Measurements from ENCODE around the gene SYT14.

Gene SYT14

GRCh38 chr1:209983953-209984352 is 45.9 kb downstream of the SYT14 start:
- H3K36me3 Mint-ChIP-seq, result peaks cover 3% of the 10 kb centered on the region
- no peaks in the 10 kb centered on the region for H3K4me1 Mint-ChIP-seq (ENCODE audit: low read depth)
- H3K9me3 Mint-ChIP-seq (ENCODE audit: low read depth), result no peaks in the 10 kb centered on the region
- H3K27me3 Mint-ChIP-seq, result peaks cover 28% of the 10 kb centered on the region
- H3K4me3 Mint-ChIP-seq, result no peak overlapping the region
- H3K27ac Mint-ChIP-seq, result no peak overlapping the region

GRCh38 chr1:209985002-209985401 is 47.0 kb downstream of the SYT14 start:
- Mint-ChIP-seq H3K4me1 (ENCODE audit: low read depth) (no peaks in the 10 kb centered on the region), H3K36me3 (peaks cover 3% of the 10 kb centered on the region), H3K9me3 (ENCODE audit: low read depth) (no peaks in the 10 kb centered on the region), H3K27ac (no peak overlapping the region), H3K4me3 (no peak overlapping the region), H3K27me3 (peaks cover 26% of the 10 kb centered on the region)

GRCh38 chr1:209988706-209989105 is 50.7 kb downstream of the SYT14 start:
- Mint-ChIP-seq H3K9me3 (ENCODE audit: low read depth) (no peaks in the 10 kb centered on the region), H3K4me3 (no peak overlapping the region), H3K27me3 (peaks cover 18% of the 10 kb centered on the region), H3K36me3 (peaks cover 3% of the 10 kb centered on the region), H3K4me1 (ENCODE audit: low read depth) (no peaks in the 10 kb centered on the region), H3K27ac (no peak overlapping the region)

- H3K36me3 Mint-ChIP-seq, result peaks cover 3% of the 10 kb centered on the region
- H3K27me3 Mint-ChIP-seq, result peaks cover 17% of the 10 kb centered on the region
- H3K4me3 Mint-ChIP-seq, result no peak overlapping the region
- H3K9me3 Mint-ChIP-seq (ENCODE audit: low read depth), result no peaks in the 10 kb centered on the region
- H3K4me1 Mint-ChIP-seq (ENCODE audit: low read depth), result no peaks in the 10 kb centered on the region
- H3K27ac Mint-ChIP-seq, result no peak overlapping the region
Observed at GRCh38 chr1:209989525-209989924, 51.5 kb downstream of the SYT14 start.

- Mint-ChIP-seq H3K4me1 (ENCODE audit: low read depth) (no peaks in the 10 kb centered on the region), H3K9me3 (ENCODE audit: low read depth) (no peaks in the 10 kb centered on the region), H3K27ac (no peak overlapping the region), H3K36me3 (no peaks in the 10 kb centered on the region), H3K27me3 (peaks cover 15% of the 10 kb centered on the region), H3K4me3 (no peak overlapping the region)
Observed at GRCh38 chr1:209993061-209993830, 55.2 kb downstream of the SYT14 start.

- Mint-ChIP-seq H3K4me3 (no peak overlapping the region), H3K27me3 (peaks cover 6% of the 10 kb centered on the region), H3K27ac (no peak overlapping the region), H3K4me1 (ENCODE audit: low read depth) (no peaks in the 10 kb centered on the region), H3K9me3 (ENCODE audit: low read depth) (no peaks in the 10 kb centered on the region), H3K36me3 (no peaks in the 10 kb centered on the region)
Observed at GRCh38 chr1:209996348-209996747, 58.3 kb downstream of the SYT14 start.

- Mint-ChIP-seq H3K27ac (no peak overlapping the region), H3K9me3 (ENCODE audit: low read depth) (no peaks in the 10 kb centered on the region), H3K4me3 (no peak overlapping the region), H3K27me3 (peaks cover 6% of the 10 kb centered on the region), H3K36me3 (no peaks in the 10 kb centered on the region), H3K4me1 (ENCODE audit: low read depth) (no peaks in the 10 kb centered on the region)
Observed at GRCh38 chr1:209999005-209999404, 61.0 kb downstream of the SYT14 start.

- H3K9me3 Mint-ChIP-seq (ENCODE audit: low read depth), result no peaks in the 10 kb centered on the region
- H3K27me3 Mint-ChIP-seq, result peaks cover 3% of the 10 kb centered on the region
- no peaks in the 10 kb centered on the region for H3K36me3 Mint-ChIP-seq
- H3K4me3 Mint-ChIP-seq, result no peak overlapping the region
- no peak overlapping the region for H3K27ac Mint-ChIP-seq
- no peaks in the 10 kb centered on the region for H3K4me1 Mint-ChIP-seq (ENCODE audit: low read depth)
Observed at GRCh38 chr1:210001751-210002150, 63.7 kb downstream of the SYT14 start.

- Mint-ChIP-seq H3K4me1 (ENCODE audit: low read depth) (no peaks in the 10 kb centered on the region), H3K27ac (no peak overlapping the region), H3K9me3 (ENCODE audit: low read depth) (no peaks in the 10 kb centered on the region), H3K36me3 (no peaks in the 10 kb centered on the region), H3K4me3 (no peak overlapping the region), H3K27me3 (no peaks in the 10 kb centered on the region)
Observed at GRCh38 chr1:210003501-210003900, 65.5 kb downstream of the SYT14 start.

- Mint-ChIP-seq H3K27me3 (no peaks in the 10 kb centered on the region), H3K27ac (no peak overlapping the region), H3K9me3 (ENCODE audit: low read depth) (no peaks in the 10 kb centered on the region), H3K4me3 (no peak overlapping the region), H3K4me1 (ENCODE audit: low read depth) (no peaks in the 10 kb centered on the region), H3K36me3 (no peaks in the 10 kb centered on the region)
Observed at GRCh38 chr1:210010161-210010560, 72.1 kb downstream of the SYT14 start.

GRCh38 chr1:210021145-210021860 is 83.3 kb downstream of the SYT14 start:
- H3K27ac Mint-ChIP-seq, result no peak overlapping the region
- H3K4me1 Mint-ChIP-seq (ENCODE audit: low read depth), result no peaks in the 10 kb centered on the region
- H3K9me3 Mint-ChIP-seq (ENCODE audit: low read depth), result no peaks in the 10 kb centered on the region
- no peaks in the 10 kb centered on the region for H3K36me3 Mint-ChIP-seq
- H3K27me3 Mint-ChIP-seq, result peaks cover under 1% of the 10 kb centered on the region
- no peak overlapping the region for H3K4me3 Mint-ChIP-seq

GRCh38 chr1:210022044-210022443 is 84.0 kb downstream of the SYT14 start:
- H3K27me3 Mint-ChIP-seq, result no peaks in the 10 kb centered on the region
- no peak overlapping the region for H3K4me3 Mint-ChIP-seq
- H3K27ac Mint-ChIP-seq, result no peak overlapping the region
- H3K9me3 Mint-ChIP-seq (ENCODE audit: low read depth), result no peaks in the 10 kb centered on the region
- H3K36me3 Mint-ChIP-seq, result no peaks in the 10 kb centered on the region
- no peaks in the 10 kb centered on the region for H3K4me1 Mint-ChIP-seq (ENCODE audit: low read depth)

GRCh38 chr1:210024282-210024681 is 86.3 kb downstream of the SYT14 start:
- no peaks in the 10 kb centered on the region for H3K36me3 Mint-ChIP-seq
- peaks cover 1% of the 10 kb centered on the region for H3K27me3 Mint-ChIP-seq
- H3K9me3 Mint-ChIP-seq (ENCODE audit: low read depth), result no peaks in the 10 kb centered on the region

GRCh38 chr1:210024996-210025395 is 87.0 kb downstream of the SYT14 start:
- H3K4me1 Mint-ChIP-seq (ENCODE audit: low read depth), result no peaks in the 10 kb centered on the region
- H3K9me3 Mint-ChIP-seq (ENCODE audit: low read depth), result no peaks in the 10 kb centered on the region
- no peaks in the 10 kb centered on the region for H3K36me3 Mint-ChIP-seq
- no peak overlapping the region for H3K4me3 Mint-ChIP-seq
- no peak overlapping the region for H3K27ac Mint-ChIP-seq
- H3K27me3 Mint-ChIP-seq, result peaks cover 4% of the 10 kb centered on the region

More at GRCh38 chr1:210024282-210024681, 86.3 kb downstream of the SYT14 start:
- Mint-ChIP-seq H3K4me3 (no peak overlapping the region), H3K4me1 (ENCODE audit: low read depth) (no peaks in the 10 kb centered on the region), H3K27ac (no peak overlapping the region)

- no peaks in the 10 kb centered on the region for H3K36me3 Mint-ChIP-seq
- H3K27ac Mint-ChIP-seq, result no peak overlapping the region
- H3K9me3 Mint-ChIP-seq (ENCODE audit: low read depth), result no peaks in the 10 kb centered on the region
- no peaks in the 10 kb centered on the region for H3K4me1 Mint-ChIP-seq (ENCODE audit: low read depth)
- H3K27me3 Mint-ChIP-seq, result peaks cover 9% of the 10 kb centered on the region
- H3K4me3 Mint-ChIP-seq, result no peak overlapping the region
Observed at GRCh38 chr1:210025870-210026269, 87.9 kb downstream of the SYT14 start.
